ENCODE measurements around the gene POLR1F. TPM values are rescaled to one million over a fixed set of nuclear protein-coding genes. Genes with fewer than 3 reads are reported as not detected.
A peak's percentile ranks its signal among the peaks of the same experiment; 100 is the strongest.

POLR1F gene
- total RNA-seq, 1 donor from 2014 or later = 21.7 TPM

- Histone ChIP-seq H3K9ac (ENCODE audit: low read length) (peak overlapping the region; percentile 97), H3K27me3 (ENCODE audit: insufficient read depth, low read length) (no peaks in the 10 kb centered on the region), H2AFZ (ENCODE audit: low read depth, low read length) (no peak overlapping the region), H3K9me3 (ENCODE audit: insufficient read depth, low read depth, low read length) (no peaks in the 10 kb centered on the region), H3K36me3 (ENCODE audit: insufficient read depth, low read length) (no peaks in the 10 kb centered on the region), H3K4me2 (ENCODE audit: low read length) (peak overlapping the region; percentile 84), H3K27ac (ENCODE audit: low read depth, low read length) (no peak overlapping the region), H3K4me3 (ENCODE audit: insufficient read depth, low read depth, low read length) (peak overlapping the region; percentile 98), H3K79me2 (ENCODE audit: insufficient read depth, low read length) (peaks cover 58% of the 10 kb centered on the region), H3K4me1 (ENCODE audit: insufficient read depth, low read length) (peaks cover 9% of the 10 kb centered on the region), H4K20me1 (ENCODE audit: insufficient read depth, low read length) (no peaks in the 10 kb centered on the region)
- DNase-seq (ENCODE audit: low read depth) = no peak
- TF ChIP-seq EZH2 (IDR thresholded peaks at IDR 0.05; ENCODE audit: insufficient read depth, low read length) = no peak
- no peak for TF ChIP-seq CTCF (IDR thresholded peaks at IDR 0.05; ENCODE audit: insufficient read depth, low read depth, low read length)
- Mint-ChIP-seq H3K27me3 (ENCODE audit: low read depth, unreplicated experiment) (no peaks in the 10 kb centered on the region), H3K4me1 (ENCODE audit: low read depth, unreplicated experiment) (peaks cover 13% of the 10 kb centered on the region), H3K27ac (ENCODE audit: unreplicated experiment) (peak overlapping the region; percentile 97), H3K9me3 (ENCODE audit: unreplicated experiment) (no peaks in the 10 kb centered on the region), H3K36me3 (ENCODE audit: low read depth, unreplicated experiment) (no peaks in the 10 kb centered on the region), H3K4me3 (ENCODE audit: unreplicated experiment) (peak overlapping the region; percentile 100)
- no peak for FAIRE-seq
Measured at GRCh38 chr7:19707240-19707639, 1.6 kb downstream of the POLR1F start.

DNA sequence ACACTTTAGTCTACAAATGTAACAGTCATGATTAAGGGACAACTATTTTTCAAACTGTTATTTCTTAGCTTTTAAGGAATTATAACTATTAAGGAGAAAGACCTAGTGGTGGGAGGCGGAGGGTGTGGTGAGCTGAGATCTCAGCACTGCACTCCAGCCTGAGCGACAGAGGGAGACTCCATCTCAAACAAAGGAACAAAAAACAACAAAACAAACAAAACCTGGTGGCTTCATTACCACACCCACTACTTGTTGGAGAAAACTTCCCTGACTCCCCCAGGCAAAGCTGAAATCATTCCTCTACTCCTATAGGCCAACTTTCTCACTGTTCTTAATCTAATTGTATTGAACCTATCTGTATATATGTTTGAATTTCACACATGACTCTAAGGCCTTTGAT is 3.2 kb downstream of the POLR1F start:
- Mint-ChIP-seq H3K27me3 (ENCODE audit: low read depth, unreplicated experiment) (no peaks in the 10 kb centered on the region), H3K9me3 (ENCODE audit: unreplicated experiment) (no peaks in the 10 kb centered on the region), H3K27ac (ENCODE audit: unreplicated experiment) (no peak overlapping the region), H3K4me3 (ENCODE audit: unreplicated experiment) (peak overlapping the region; percentile 0), H3K36me3 (ENCODE audit: low read depth, unreplicated experiment) (no peaks in the 10 kb centered on the region), H3K4me1 (ENCODE audit: low read depth, unreplicated experiment) (peaks cover 13% of the 10 kb centered on the region)
- H3K79me2 ChIP-seq (ENCODE audit: insufficient read depth, low read length) = peaks cover 58% of the 10 kb centered on the region
- H4K20me1 ChIP-seq (ENCODE audit: insufficient read depth, low read length) = no peaks in the 10 kb centered on the region
- no peaks in the 10 kb centered on the region for H3K36me3 ChIP-seq (ENCODE audit: insufficient read depth, low read length)
- H3K4me2 ChIP-seq (ENCODE audit: low read length) = no peak overlapping the region
- no peak for DNase-seq (ENCODE audit: low read depth)
- peaks cover 9% of the 10 kb centered on the region for H3K4me1 ChIP-seq (ENCODE audit: insufficient read depth, low read length)
- no peak overlapping the region for H3K9ac ChIP-seq (ENCODE audit: low read length)
- H2AFZ ChIP-seq (ENCODE audit: low read depth, low read length) = no peak overlapping the region
- no peak overlapping the region for H3K4me3 ChIP-seq (ENCODE audit: insufficient read depth, low read depth, low read length)
- no peaks in the 10 kb centered on the region for H3K27me3 ChIP-seq (ENCODE audit: insufficient read depth, low read length)
- no peak overlapping the region for H3K27ac ChIP-seq (ENCODE audit: low read depth, low read length)
- TF ChIP-seq EZH2 (IDR thresholded peaks at IDR 0.05; ENCODE audit: insufficient read depth, low read length) = no peak
- no peak for FAIRE-seq
- no peaks in the 10 kb centered on the region for H3K9me3 ChIP-seq (ENCODE audit: insufficient read depth, low read depth, low read length)

GRCh38 chr7:19701471-19701870 is 7.4 kb downstream of the POLR1F start:
- Histone ChIP-seq H3K9ac (ENCODE audit: low read length) (no peak overlapping the region), H3K4me3 (ENCODE audit: insufficient read depth, low read depth, low read length) (no peak overlapping the region), H3K27me3 (ENCODE audit: insufficient read depth, low read length) (no peaks in the 10 kb centered on the region), H3K9me3 (ENCODE audit: insufficient read depth, low read depth, low read length) (no peaks in the 10 kb centered on the region), H3K4me1 (ENCODE audit: insufficient read depth, low read length) (no peaks in the 10 kb centered on the region), H3K27ac (ENCODE audit: low read depth, low read length) (no peak overlapping the region), H3K36me3 (ENCODE audit: insufficient read depth, low read length) (peaks cover 7% of the 10 kb centered on the region), H4K20me1 (ENCODE audit: insufficient read depth, low read length) (no peaks in the 10 kb centered on the region), H2AFZ (ENCODE audit: low read depth, low read length) (no peak overlapping the region), H3K4me2 (ENCODE audit: low read length) (no peak overlapping the region), H3K79me2 (ENCODE audit: insufficient read depth, low read length) (peaks cover 33% of the 10 kb centered on the region)
- no peak overlapping the region for H3K4me3 Mint-ChIP-seq (ENCODE audit: unreplicated experiment)
- H3K9me3 Mint-ChIP-seq (ENCODE audit: unreplicated experiment) = no peaks in the 10 kb centered on the region
- peaks cover 5% of the 10 kb centered on the region for H3K36me3 Mint-ChIP-seq (ENCODE audit: low read depth, unreplicated experiment)
- TF ChIP-seq EZH2 (IDR thresholded peaks at IDR 0.05; ENCODE audit: insufficient read depth, low read length) (no peak), CTCF (IDR thresholded peaks at IDR 0.05; ENCODE audit: insufficient read depth, low read depth, low read length) (no peak)
- FAIRE-seq = no peak
- H3K27me3 Mint-ChIP-seq (ENCODE audit: low read depth, unreplicated experiment) = no peaks in the 10 kb centered on the region
- H3K27ac Mint-ChIP-seq (ENCODE audit: unreplicated experiment) = no peak overlapping the region
- DNase-seq (ENCODE audit: low read depth) = no peak
- H3K4me1 Mint-ChIP-seq (ENCODE audit: low read depth, unreplicated experiment) = peaks cover 2% of the 10 kb centered on the region

Measured in astrocyte (in vitro differentiated cells and primary cell).